HG02610 (cell line): ENCODE measurements around the gene SMAD9.
"Not testable (repeated sequence)": the region's sequence is repeated elsewhere in the genome, so short reads cannot be mapped to it uniquely, and the experiment has no call there.

Source experiments
- ATAC-seq: cut with Tn5 transposase; IDR thresholded peaks from one replicate; pipeline ENCODE4 v1.9.1; 2021; ENCODE audit warnings: mild to moderate bottlenecking, moderate library complexity; ENCODE audit not compliant: unreplicated experiment

Gene SMAD9

DNA sequence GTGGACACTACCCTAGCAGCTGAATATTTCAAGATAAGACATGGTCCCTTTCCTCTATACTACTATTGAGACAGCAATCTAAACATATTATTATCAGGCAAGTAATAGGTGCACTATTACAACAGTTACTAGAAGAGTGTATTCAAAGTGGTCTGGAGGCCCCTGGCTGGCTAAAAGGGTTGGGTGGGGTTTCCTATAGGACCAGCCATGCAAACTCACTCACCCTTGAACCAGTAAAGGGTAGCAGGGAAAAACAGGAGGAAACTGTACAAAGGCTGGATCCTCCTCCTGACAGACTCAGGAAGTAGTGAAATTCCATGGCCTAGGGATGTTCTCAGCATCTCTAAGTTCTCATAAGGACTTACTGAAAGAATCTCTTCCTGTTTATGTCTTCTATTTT is 7.7 kb downstream of the SMAD9 start:
- no peak for ATAC-seq

- ATAC-seq = no peak
Measured at GRCh38 chr13:36910545-36910944, 9.5 kb downstream of the SMAD9 start.

- no peak for ATAC-seq
Measured at GRCh38 chr13:36907821-36908220, 12.2 kb downstream of the SMAD9 start.

GRCh38 chr13:36907266-36907665 is 12.8 kb downstream of the SMAD9 start:
- no peak for ATAC-seq

- no peak for ATAC-seq
Measured at GRCh38 chr13:36905944-36906343, 14.1 kb downstream of the SMAD9 start.

- ATAC-seq = no peak
Measured at GRCh38 chr13:36903925-36904595, 16.0 kb downstream of the SMAD9 start.

DNA sequence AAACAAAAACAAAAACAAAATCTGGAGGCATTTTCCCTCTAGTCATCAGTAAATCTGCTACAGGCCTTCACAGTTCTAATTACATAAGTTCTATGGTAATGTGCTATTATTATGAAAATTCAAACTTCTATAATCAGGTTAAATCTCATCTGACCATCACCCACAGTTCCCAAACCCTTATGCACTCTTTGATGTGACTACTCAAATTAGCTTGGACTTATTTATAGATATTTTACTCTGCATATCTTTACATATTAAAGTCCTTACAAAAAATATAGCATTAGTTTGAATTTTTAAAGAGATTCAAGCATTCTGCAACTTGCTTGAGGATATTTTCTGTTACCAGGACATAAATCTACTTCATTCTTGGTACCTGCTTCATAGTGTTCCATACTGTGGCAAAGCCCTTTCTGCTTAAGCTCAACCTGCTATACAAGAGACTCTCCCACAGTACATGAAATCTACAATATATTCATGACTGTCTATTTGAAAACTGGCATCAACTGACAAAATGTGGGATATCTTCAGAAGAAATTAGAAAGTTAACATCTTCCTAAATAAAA is 22.9 kb downstream of the SMAD9 start:
- ATAC-seq = no peak

DNA sequence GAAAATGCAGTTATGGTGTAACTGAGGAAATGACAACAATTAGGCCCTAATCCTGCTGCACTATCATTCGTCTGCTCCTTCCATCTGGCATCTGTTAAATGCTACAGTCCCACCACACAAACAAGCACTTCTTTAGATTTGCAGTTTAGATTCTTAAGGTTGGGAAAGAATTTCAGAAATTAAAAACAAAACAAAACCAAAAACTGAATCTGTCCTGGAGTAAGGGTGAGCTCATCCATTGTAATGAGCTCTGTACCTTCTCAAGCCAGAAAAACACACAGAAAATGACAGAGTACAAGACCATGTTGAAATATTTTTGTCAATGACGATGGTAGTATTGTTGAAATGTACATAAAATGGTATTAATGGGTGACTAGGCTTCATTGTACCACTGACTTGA is 28.3 kb downstream of the SMAD9 start:
- no peak for ATAC-seq

DNA sequence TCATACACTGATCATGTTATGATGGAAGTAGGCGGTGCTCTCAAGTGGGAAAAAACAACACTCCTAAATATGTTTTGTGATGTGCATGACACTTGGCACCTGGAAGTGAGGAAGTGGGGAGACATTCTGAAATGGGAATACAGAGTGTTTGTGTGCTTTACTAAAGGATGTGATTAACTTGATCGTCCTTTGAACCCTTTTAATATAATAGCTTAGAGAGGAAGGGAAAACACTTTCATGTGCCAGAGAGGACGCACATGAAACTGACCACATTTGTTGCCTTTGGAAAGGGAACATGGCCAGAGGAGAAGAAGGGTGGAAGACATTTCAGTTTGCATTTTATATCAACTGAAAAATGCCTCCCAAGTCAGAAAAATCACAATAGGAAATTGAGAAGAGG is 31.4 kb downstream of the SMAD9 start:
- ATAC-seq = no peak

DNA sequence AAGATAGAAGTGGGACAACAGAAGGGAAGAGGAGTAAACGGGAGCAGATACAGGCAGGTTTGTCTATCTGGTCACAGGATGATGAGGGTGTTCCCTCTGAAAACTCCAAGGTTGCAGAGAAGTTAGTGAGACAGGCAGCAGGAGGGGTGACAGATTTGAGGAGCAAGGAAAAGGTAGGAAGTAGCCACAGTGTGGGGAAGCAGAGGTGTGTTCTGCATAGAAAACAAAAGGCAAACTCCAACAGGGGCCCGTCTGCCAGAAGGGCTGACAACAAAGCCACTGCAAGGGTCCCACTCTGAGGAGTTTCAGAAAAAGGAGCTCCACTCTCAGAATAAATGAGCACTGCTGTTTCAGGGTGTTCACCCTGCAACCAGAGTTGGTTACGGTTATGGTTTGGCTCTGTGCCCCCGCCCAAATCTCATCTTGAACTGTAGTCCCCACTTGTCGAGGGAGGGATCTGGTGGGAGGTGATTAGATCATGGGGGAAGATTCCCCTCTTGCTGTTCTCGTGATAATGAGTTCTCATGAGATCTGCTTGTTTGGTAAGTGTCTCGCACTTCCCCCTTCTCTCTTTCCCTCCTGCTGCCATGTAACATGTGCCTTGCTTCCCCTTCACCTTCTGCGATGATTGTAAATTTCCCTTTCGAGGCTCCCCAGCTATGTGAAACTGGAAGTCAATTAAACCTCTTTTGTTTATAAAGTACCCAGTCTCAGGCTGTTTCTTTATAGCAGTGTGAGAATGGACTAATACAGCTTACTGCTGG is 32.1 kb downstream of the SMAD9 start:
- no peak for ATAC-seq

- ATAC-seq = no peak
Measured at GRCh38 chr13:36885901-36886300, 34.1 kb downstream of the SMAD9 start.

- ATAC-seq = no peak
Measured at GRCh38 chr13:36884235-36884634, 35.8 kb downstream of the SMAD9 start.

DNA sequence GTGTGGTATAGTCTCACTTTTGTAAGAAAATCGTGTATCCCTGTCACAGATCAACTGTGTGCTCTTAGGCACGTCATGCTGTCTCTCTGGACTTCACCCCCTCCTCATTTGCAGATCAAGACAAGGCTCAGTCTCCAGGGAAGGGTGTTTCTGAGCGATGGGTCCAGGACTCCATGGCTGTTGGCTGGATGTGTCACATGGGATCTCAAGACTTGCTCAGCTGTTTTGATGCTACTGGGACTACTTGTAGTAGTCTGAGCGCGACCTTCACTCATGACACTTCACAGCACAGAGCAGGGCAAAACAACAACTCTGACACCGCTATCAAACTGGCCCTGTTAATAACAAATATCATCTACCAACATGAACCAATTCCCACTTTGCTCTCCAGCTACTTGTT is 36.2 kb downstream of the SMAD9 start:
- no peak for ATAC-seq

DNA sequence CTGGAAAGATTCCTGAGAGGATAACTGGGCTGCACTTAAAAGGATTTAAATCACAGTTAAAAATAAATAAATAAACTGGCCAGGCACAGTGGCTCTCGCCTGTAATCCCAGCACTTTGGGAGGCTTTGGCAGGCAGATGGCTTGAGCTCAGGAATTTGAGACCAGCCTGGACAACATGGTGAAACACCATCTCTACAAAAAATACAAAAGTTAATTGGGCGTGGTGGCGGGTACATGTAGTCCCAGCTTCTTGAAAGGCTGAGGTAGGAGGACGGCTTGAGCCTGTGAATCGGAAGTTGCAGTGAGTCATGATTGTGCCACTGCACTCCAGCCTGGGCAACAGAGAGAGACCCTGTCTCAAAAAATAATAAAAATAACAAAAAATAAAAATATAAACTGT is 36.6 kb downstream of the SMAD9 start:
- ATAC-seq = not testable (repeated sequence)

GRCh38 chr13:36882829-36883390 is 37.1 kb downstream of the SMAD9 start:
- no peak for ATAC-seq

DNA sequence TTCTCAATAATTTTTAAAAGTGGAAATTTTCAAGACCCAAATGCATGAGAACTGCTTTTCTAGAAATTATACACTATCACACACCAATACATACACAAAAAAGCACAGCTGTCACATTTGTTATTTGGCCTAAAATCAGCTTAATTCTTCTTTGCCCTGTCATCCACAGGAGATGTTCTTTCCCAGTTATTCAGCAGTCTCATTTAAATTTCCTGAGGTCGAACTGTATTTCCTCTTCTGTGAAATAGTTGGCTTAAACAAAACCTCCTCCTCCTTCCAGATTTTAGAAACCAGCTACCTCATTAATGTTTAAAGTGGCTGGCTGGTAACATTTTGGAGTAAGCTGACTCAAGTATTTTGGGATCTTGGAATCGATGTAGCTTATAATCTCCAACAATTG is 39.1 kb downstream of the SMAD9 start:
- no peak for ATAC-seq

- ATAC-seq = no peak
Measured at GRCh38 chr13:36879218-36879938, 40.7 kb downstream of the SMAD9 start.

- no peak for ATAC-seq
Measured at GRCh38 chr13:36875961-36876360, 44.1 kb downstream of the SMAD9 start.

- no peak for ATAC-seq
Measured at GRCh38 chr13:36875431-36875830, 44.6 kb downstream of the SMAD9 start.

- ATAC-seq = no peak
Measured at GRCh38 chr13:36872621-36873020, 47.4 kb downstream of the SMAD9 start.

DNA sequence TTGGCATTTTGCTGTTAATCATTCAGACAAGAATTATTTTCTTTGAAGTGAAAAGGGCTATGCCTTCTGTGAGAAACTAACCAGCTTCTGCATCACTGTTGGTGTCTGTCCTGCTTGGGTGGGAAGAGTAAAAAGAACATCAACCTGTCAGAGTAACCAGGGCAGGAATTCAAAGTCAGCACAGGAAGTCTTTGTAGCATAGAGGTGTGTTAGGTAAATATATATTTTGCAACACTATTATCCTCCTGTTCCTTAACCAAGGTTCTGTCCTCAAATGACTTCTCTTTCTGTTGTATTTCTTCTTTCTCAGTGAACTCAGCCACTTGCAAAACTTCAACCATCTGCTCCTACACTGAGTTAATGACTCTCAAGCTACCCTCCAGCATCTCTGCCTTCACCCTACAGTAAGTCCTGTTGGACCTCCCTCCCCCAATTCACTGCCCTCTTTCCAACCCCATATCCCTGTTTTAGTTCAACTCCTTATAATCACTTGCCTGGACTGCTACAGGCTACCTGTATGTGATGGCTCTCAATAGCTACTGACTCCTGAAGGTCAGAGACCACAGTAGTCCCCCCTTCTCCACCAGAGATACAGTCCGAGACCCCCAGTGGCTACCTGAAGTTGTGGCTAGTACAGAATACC is 49.9 kb downstream of the SMAD9 start:
- ATAC-seq = no peak
